Esophagus muscularis mucosa (tissue), 4 donors: Measurements from ENCODE around the gene MAN2B1.

Experiments used
- EP300 ChIP-seq: sonication (generic); formaldehyde crosslinking; IDR thresholded peaks from one replicate; pipeline ENCODE4 v1.6.1; 2017; ENCODE audit warnings: antibody characterized with exemption
- POLR2A ChIP-seq: fragments of 450-650 bp; IDR thresholded peaks from one replicate; pipeline ENCODE4 v1.6.1; 2017; ENCODE audit warnings: antibody characterized with exemption, moderate library complexity, mild to moderate bottlenecking, low read depth
- TF ChIP-seq, protein P1 (sequence below), 3 experiments: fragments of 200-600 bp in 2 of 3; fragments of 450-650 bp in 1 of 3; sonication (generic) in 2 of 3; IDR thresholded peaks; one replicate each; pipeline ENCODE4 v1.5.1; 2017 to 2019; ENCODE audit warnings: antibody characterized with exemption in 3 of 3, mild to moderate bottlenecking in 2 of 3, moderate library complexity in 1 of 3

DNA sequence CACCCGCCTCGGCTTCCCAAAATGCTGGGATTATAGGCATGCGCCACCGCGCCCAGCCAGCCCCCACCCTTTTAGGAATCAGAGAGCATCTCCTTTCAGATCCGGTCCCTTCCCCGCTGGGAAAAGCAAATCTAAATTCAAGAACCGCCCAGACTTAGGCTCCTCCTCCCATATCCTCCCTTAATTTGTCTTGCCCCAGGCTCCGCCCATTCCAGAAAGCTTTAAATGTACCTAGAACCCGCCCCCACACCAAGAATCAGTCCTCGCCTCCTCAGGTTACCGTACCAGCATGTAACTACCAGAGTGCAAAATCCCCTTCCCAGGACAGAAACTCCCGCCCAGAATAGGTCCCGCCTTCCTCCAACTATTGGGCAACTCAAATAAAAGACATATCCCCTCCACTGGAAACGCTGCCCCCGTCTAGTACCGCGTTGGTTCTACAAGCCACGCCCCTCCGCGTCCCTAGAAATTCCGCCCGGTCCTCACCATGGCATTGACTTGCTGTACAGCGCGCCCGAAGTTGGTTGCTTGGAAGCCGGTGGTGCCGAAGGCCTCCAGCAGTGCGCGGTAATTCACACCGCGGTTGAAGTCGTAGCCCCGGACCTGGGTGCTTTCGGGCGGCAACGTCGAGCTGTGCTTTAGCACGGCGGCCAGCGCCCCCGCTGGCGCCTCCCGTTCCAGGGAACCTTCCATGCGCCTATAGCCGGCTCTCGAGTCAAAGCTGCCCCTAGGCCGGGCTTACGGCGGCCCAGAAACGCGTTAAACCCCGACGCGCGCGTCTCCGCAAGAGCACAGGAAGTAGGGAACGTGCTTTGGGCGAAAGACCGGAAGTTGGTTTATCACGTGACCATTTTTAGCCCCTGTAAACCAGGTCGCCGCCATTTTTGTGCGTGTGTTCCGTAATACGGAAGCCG, 14.8 kb upstream of the MAN2B1 start, which contains the start of gene DHPS:
- TF ChIP-seq, protein P1, sequence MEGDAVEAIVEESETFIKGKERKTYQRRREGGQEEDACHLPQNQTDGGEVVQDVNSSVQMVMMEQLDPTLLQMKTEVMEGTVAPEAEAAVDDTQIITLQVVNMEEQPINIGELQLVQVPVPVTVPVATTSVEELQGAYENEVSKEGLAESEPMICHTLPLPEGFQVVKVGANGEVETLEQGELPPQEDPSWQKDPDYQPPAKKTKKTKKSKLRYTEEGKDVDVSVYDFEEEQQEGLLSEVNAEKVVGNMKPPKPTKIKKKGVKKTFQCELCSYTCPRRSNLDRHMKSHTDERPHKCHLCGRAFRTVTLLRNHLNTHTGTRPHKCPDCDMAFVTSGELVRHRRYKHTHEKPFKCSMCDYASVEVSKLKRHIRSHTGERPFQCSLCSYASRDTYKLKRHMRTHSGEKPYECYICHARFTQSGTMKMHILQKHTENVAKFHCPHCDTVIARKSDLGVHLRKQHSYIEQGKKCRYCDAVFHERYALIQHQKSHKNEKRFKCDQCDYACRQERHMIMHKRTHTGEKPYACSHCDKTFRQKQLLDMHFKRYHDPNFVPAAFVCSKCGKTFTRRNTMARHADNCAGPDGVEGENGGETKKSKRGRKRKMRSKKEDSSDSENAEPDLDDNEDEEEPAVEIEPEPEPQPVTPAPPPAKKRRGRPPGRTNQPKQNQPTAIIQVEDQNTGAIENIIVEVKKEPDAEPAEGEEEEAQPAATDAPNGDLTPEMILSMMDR (IDR thresholded peaks at IDR 0.05), result no peak
- no peak for TF ChIP-seq EP300
- TF ChIP-seq POLR2A, result no peak
